ENCODE data around the gene ALOX5. TPM values are rescaled to one million over a fixed set of nuclear protein-coding genes. Genes with fewer than 3 reads are reported as not detected.

Gene ALOX5
- total RNA-seq, 1 experiment from 2014 or later, result 6.1 TPM

GRCh38 chr10:45399113-45399512, 25.1 kb downstream of the ALOX5 start:
- no peak overlapping the region for H3K9ac ChIP-seq (ENCODE audit: low read length)
- H3K4me1 ChIP-seq (ENCODE audit: control insufficient read depth in 1 of 2, insufficient read depth in 2 of 2, low read length in 2 of 2), result no peaks in the 10 kb centered on the region
- no peaks in the 10 kb centered on the region for H3K79me2 ChIP-seq (ENCODE audit: insufficient read depth, low read length)
- H3K27ac ChIP-seq (ENCODE audit: low read depth, low read length), result no peak overlapping the region
- DNase-seq (ENCODE audit: low read depth, low spot score), result no peak
- no peak overlapping the region for H3K4me3 ChIP-seq (replicated peaks in 1 of 2; ENCODE audit: low read depth in 1 of 2, low read length in 2 of 2)
- H2AFZ ChIP-seq (ENCODE audit: low read depth, low read length, poor library complexity, severe bottlenecking), result no peak overlapping the region
- 0 out of 2 replicates have a peak, but pooled peaks cover 7% of the 10 kb centered on the region for H3K27me3 ChIP-seq (ENCODE audit: insufficient read depth, low read length)
- no peaks in the 10 kb centered on the region for H4K20me1 ChIP-seq (ENCODE audit: insufficient read depth)
- intact Hi-C loops (cut with micrococcal nuclease), result no loop called here
- CTCF ChIA-PET, result no interaction called here
- POLR2A ChIA-PET, result no interaction called here
- H3K36me3 ChIP-seq (ENCODE audit: control insufficient read depth in 1 of 2, insufficient read depth in 2 of 2, low read length in 2 of 2), result no peaks in the 10 kb centered on the region
- H3K9me2 ChIP-seq (ENCODE audit: insufficient read depth), result no peaks in the 10 kb centered on the region
- TF ChIP-seq POLR2AphosphoS5 (IDR thresholded peaks at IDR 0.05; ENCODE audit: low read depth, low read length), result no peak
- TF ChIP-seq ATF3 (IDR thresholded peaks at IDR 0.05), result no peak
- TF ChIP-seq MAX (IDR thresholded peaks at IDR 0.05), result no peak
- TF ChIP-seq YY1 (IDR thresholded peaks at IDR 0.05; ENCODE audit: extremely low read depth, insufficient replicate concordance, low read depth, low read length), result no peak
- no peak for TF ChIP-seq ELF1 (IDR thresholded peaks at IDR 0.05; ENCODE audit: borderline replicate concordance, low read depth)
- TF ChIP-seq SRF (IDR thresholded peaks at IDR 0.05; ENCODE audit: low read depth), result no peak
- no peak for TF ChIP-seq CBX3 (IDR thresholded peaks at IDR 0.05; ENCODE audit: low read depth)
- no peak for TF ChIP-seq FOSL1 (IDR thresholded peaks at IDR 0.05; ENCODE audit: low read depth)
- no peak for TF ChIP-seq CEBPB (IDR thresholded peaks at IDR 0.05; ENCODE audit: low read depth)
- TF ChIP-seq SP1 (IDR thresholded peaks at IDR 0.05; ENCODE audit: low read depth), result no peak
- TF ChIP-seq EZH2 (IDR thresholded peaks at IDR 0.05), result no peak
- TF ChIP-seq REST (IDR thresholded peaks at IDR 0.05; ENCODE audit: low read depth), result no peak
- BruUV-seq (replicated peaks), result no TSS peak
- H3K4me2 ChIP-seq (ENCODE audit: low read length), result no peak overlapping the region
- no peaks in the 10 kb centered on the region for H3K9me3 ChIP-seq (ENCODE audit: control insufficient read depth in 1 of 2, insufficient read depth in 1 of 2, low read depth in 1 of 2, low read length in 2 of 2)
- RAD21 ChIA-PET (ENCODE audit: low non-redundant PET in 1 of 2, low total read pairs in 2 of 2, uncharacterized antibody in 2 of 2, unreplicated experiment in 2 of 2), result no interaction called here
- no peak for ATAC-seq

Data from HCT116 (cell line).